Left ventricle myocardium inferior (tissue), 1 donor: ENCODE measurements around the gene SLC30A5. TPM values are rescaled to one million over a fixed set of nuclear protein-coding genes. Genes with fewer than 3 reads are reported as not detected.

Source experiments
- DNase-seq: peaks from one replicate; pipeline ENCODE4 v3.0.0-alpha.2; 2020
- H3K27ac ChIP-seq: fragments of 200-600 bp; replicated peaks from 2 replicates; pipeline ENCODE4 v1.8.0; 2021
- H3K27me3 ChIP-seq: fragments of 200-600 bp; 2 replicates; pipeline ENCODE4 v1.8.0; 2021; ENCODE audit warnings: low read depth
- H3K36me3 ChIP-seq: fragments of 200-600 bp; 2 replicates; pipeline ENCODE4 v1.8.0; 2021
- H3K4me1 ChIP-seq: fragments of 200-600 bp; 2 replicates; pipeline ENCODE4 v1.8.0; 2021
- H3K4me3 ChIP-seq: fragments of 200-600 bp; 2 replicates; pipeline ENCODE4 v1.8.0; 2021; ENCODE audit warnings: mild to moderate bottlenecking, moderate library complexity
- H3K9me3 ChIP-seq: fragments of 200-600 bp; replicated peaks from 2 replicates; pipeline ENCODE4 v1.8.0; 2021
- intact Hi-C: fragments of 100-400 bp; cut with micrococcal nuclease; formaldehyde crosslinking; loops from one replicate; pipeline ENCODE4 v1.11.0; 2022
- total RNA-seq: library from RNA; stranded (reverse); fragmentation: NEBNext Ultra II Directional; extraction: Animal tissue kit (Norgen Biotek cat#: 25700); gene quantifications from one replicate; pipeline ENCODE4 v1.2.1, GENCODE V29; 2021
- TF ChIP-seq, protein P1 (sequence below): fragments of 200-600 bp; IDR thresholded peaks from 2 replicates; pipeline ENCODE4 v1.8.0; 2021; ENCODE audit warnings: antibody characterized with exemption, mild to moderate bottlenecking, borderline replicate concordance
- donor health status: DM: no; HTN: yes; CAD: no; lungs with severe emphysema.

The SLC30A5 gene
- total RNA-seq, 1 donor from 2014 or later, result 31.8 TPM

DNA sequence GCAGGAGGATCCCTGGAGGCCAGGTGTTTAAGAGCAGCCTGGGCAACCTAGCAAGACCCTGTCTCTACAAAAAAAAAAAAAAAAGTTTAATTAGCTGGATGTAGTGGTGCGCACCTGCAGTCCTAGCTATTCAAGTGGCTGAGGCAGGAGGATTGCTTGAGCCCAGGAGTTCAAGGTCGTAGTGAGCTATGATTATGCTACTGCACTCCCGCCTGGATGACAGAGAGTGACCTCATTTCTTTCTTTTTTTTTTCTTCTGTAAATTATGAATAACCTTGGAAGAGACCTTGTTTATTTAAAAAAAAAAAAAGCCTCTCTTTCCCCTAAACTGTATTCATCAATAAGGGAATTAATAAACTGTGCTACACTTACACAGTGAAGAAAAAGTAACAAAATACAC lies 43.6 kb upstream of the SLC30A5 start:
- Histone ChIP-seq H3K27me3 (no peaks in the 10 kb centered on the region), H3K4me3 (no peak overlapping the region), H3K27ac (no peak overlapping the region), H3K9me3 (no peaks in the 10 kb centered on the region), H3K4me1 (no peaks in the 10 kb centered on the region), H3K36me3 (no peaks in the 10 kb centered on the region)
- intact Hi-C loops, result no loop called here
- TF ChIP-seq, protein P1, sequence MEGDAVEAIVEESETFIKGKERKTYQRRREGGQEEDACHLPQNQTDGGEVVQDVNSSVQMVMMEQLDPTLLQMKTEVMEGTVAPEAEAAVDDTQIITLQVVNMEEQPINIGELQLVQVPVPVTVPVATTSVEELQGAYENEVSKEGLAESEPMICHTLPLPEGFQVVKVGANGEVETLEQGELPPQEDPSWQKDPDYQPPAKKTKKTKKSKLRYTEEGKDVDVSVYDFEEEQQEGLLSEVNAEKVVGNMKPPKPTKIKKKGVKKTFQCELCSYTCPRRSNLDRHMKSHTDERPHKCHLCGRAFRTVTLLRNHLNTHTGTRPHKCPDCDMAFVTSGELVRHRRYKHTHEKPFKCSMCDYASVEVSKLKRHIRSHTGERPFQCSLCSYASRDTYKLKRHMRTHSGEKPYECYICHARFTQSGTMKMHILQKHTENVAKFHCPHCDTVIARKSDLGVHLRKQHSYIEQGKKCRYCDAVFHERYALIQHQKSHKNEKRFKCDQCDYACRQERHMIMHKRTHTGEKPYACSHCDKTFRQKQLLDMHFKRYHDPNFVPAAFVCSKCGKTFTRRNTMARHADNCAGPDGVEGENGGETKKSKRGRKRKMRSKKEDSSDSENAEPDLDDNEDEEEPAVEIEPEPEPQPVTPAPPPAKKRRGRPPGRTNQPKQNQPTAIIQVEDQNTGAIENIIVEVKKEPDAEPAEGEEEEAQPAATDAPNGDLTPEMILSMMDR, result no peak
- DNase-seq, result no peak

DNA sequence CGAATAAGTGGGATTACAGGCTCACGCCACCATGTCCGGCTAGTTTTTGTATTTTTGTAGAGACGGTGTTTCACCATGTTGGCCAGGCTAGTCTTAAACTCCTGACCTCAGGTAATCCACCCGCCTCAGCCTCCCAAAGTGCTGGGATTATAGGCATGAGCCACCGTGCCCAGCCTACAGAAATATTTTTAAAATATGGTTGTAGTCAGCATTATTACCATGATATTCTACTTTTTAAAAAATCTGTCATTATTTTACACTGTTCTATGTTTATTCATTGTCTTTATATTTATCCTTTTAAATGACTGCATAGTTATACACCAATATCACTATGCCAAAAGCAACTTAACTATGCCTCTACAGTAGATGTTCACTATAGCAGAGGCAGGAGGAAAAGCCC lies 41.6 kb upstream of the SLC30A5 start:
- no peaks in the 10 kb centered on the region for H3K4me1 ChIP-seq
- no peak for DNase-seq
- H3K27ac ChIP-seq, result no peak overlapping the region
- TF ChIP-seq, protein P1, result no peak
- no peaks in the 10 kb centered on the region for H3K9me3 ChIP-seq
- no peaks in the 10 kb centered on the region for H3K27me3 ChIP-seq
- H3K36me3 ChIP-seq, result no peaks in the 10 kb centered on the region
- intact Hi-C loops, result no loop called here
- no peak overlapping the region for H3K4me3 ChIP-seq

DNA sequence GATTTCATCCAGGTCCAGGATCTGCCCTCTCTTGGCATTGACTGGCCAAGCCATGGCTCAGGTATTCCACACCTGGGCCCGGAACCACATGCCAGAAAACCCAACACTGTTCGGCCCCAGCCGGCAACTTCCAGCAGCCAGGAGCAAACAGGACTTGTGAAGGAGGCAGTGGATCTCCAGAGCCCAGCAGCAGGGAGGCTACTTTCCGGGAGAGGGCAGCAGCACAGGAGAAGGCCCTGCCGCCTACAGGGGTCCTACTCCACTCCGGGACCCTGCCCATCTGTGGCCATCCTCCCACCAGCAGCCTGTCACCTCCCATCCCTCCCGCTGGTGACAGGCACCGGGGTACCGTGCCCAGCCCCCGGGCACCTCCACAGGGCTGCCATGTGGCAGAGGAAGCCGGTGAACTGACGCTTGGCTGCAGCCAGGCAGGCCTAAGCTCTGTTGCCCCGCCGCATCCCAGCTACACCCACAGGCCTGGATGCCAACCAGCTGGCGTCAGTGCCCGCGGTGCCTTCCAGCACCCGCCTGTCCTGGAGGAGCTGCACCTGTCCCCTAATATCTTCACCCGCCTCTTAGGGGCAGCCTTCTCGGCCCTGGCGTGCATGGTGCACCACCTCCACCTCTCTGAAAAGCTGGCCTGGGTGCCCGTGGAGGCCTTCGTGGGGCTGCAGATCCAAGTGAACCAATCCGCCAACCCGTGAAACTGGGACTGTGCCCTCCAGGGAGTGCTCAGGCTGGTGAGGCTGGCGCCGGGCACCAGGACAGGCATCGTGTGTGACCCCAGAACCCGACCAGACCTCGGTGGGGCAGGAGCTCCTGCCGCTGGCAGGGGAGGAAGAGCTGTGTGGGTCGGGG lies 18.9 kb upstream of the SLC30A5 start:
- no peaks in the 10 kb centered on the region for H3K27me3 ChIP-seq
- H3K4me3 ChIP-seq, result no peak overlapping the region
- no peaks in the 10 kb centered on the region for H3K9me3 ChIP-seq
- intact Hi-C loops, result no loop called here
- H3K36me3 ChIP-seq, result no peaks in the 10 kb centered on the region
- no peak overlapping the region for H3K27ac ChIP-seq
- DNase-seq, result no peak
- H3K4me1 ChIP-seq, result no peaks in the 10 kb centered on the region
- TF ChIP-seq, protein P1, result no peak

DNA sequence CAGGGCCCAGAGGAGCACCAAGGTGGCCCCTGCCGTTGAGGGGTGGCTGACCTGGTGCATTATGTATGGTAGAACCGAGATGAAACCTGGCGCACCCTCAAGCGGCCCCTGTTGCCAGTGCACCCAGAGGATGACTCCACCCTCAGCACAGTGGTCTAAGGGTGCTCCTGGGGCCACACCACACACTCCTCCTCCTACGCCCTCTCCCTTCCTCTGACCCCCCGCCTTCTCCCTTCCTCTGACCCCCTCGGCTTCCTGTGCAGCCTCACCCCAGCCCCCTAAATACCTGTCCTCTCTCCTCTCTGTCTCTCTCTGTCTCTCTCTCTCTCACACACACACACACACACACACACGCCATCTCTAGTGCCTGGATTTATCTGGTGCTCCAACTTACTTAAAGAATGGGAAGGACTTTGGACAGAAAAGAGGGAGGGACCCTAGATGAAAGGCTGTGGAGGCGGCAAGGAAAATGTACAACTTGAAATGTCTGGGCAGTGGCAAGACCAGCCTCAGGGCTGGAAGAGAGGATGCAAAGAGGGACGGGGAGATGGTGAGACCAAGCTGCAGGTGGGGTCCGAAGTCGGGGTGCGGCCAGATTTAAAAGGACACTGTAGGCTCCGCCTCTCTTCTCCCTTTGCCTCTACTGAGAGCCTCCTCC lies 18.2 kb upstream of the SLC30A5 start:
- H3K27me3 ChIP-seq, result no peaks in the 10 kb centered on the region
- no peak for DNase-seq
- TF ChIP-seq, protein P1, result no peak
- H3K4me1 ChIP-seq, result no peaks in the 10 kb centered on the region
- H3K27ac ChIP-seq, result no peak overlapping the region
- H3K9me3 ChIP-seq, result no peaks in the 10 kb centered on the region
- intact Hi-C loops, result no loop called here
- H3K4me3 ChIP-seq, result no peak overlapping the region
- H3K36me3 ChIP-seq, result no peaks in the 10 kb centered on the region

DNA sequence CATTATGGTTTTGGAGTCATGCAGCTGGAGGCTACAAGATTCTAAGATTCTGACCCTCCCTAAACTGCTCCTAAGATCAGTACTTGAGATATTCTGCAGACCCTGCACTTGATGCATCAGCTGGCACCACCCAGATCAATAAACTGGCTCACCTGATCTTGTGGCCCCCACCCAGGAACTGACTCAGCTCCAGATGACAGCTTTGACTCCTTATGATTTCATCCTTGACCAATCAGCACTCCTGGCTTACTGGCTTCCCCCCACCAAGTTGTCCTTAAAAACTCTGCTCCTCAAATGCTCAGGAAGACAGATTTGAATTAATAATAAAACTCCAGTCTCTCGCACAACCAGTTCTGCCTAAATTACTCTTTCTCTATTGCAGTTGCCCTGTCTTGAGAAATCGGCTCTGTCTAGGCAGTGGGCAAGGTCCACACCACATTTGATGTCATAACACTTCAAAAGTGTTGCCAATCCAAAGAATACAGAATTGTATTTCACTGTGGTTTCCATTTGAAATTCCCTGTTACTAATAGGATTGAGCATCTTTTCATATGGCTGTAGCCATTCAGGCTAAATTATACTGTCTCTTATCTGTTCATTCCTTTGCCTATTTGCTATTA lies 14.8 kb upstream of the SLC30A5 start:
- H3K27ac ChIP-seq, result no peak overlapping the region
- no peaks in the 10 kb centered on the region for H3K9me3 ChIP-seq
- TF ChIP-seq, protein P1, result no peak
- H3K4me3 ChIP-seq, result no peak overlapping the region
- DNase-seq, result no peak
- intact Hi-C loops, result no loop called here
- H3K36me3 ChIP-seq, result no peaks in the 10 kb centered on the region
- no peaks in the 10 kb centered on the region for H3K27me3 ChIP-seq
- H3K4me1 ChIP-seq, result no peaks in the 10 kb centered on the region
